Panc1 (cell line): ENCODE data around the gene SSTR1. TPM values are rescaled to one million over a fixed set of nuclear protein-coding genes. Genes with fewer than 3 reads are reported as not detected.

Source experiments
- ATAC-seq: fragments of 200-7000 bp; cut with Tn5 transposase; 2 replicates; pipeline ENCODE4 v1.9.1; 2020; ENCODE audit warnings: mild to moderate bottlenecking, moderate library complexity
- BruUV-seq: library from RNA; stranded (reverse); fragments of 400-500 nt; replicated peaks from 2 replicates; lab custom pipeline; 2021; lab: Mats Ljungman, UMichigan
- CTCF ChIA-PET: fragments of 300-600 bp; sonication (Branson Sonifier 250); formaldehyde crosslinking; loops from one replicate; lab custom pipeline; 2022; ENCODE audit warnings: antibody characterized with exemption; lab: Charles Lee
- POLR2A ChIA-PET: fragments of 300-600 bp; sonication (Branson Sonifier 250); formaldehyde crosslinking; loops from one replicate; lab custom pipeline; 2022; ENCODE audit warnings: antibody characterized with exemption; lab: Charles Lee
- DNase-seq: peaks from one replicate; pipeline ENCODE4 v3.0.0-alpha.2; 2010; ENCODE audit warnings: low read depth, low spot score
- H3K27ac ChIP-seq: 2 replicates; pipeline ENCODE4 v1.5.1; 2011; ENCODE audit warnings: mild to moderate bottlenecking, low read length, inconsistent platforms
- H3K27me3 ChIP-seq: fragments of 200-500 bp; sonication (Bioruptor generic); 2 replicates; pipeline ENCODE4 v1.6.0; 2014; ENCODE audit warnings: low read length, inconsistent platforms; ENCODE audit not compliant: control insufficient read depth, insufficient read depth
- H3K36me3 ChIP-seq: fragments of 200-500 bp; sonication (Bioruptor generic); 2 replicates; pipeline ENCODE4 v1.5.1; 2014; ENCODE audit warnings: inconsistent platforms, mild to moderate bottlenecking, low read length, moderate library complexity; ENCODE audit not compliant: control insufficient read depth, insufficient read depth
- H3K4me1 ChIP-seq: 2 replicates; pipeline ENCODE4 v1.5.1; 2011; ENCODE audit warnings: inconsistent platforms, mild to moderate bottlenecking, low read length, moderate library complexity; ENCODE audit not compliant: control insufficient read depth, insufficient read depth
- H3K4me3 ChIP-seq, 2 experiments: 2 replicates each; pipeline ENCODE4 v1.5.1; 2011 to 2012; ENCODE audit warnings: low read depth in 2 of 2, low read length in 2 of 2, mild to moderate bottlenecking in 2 of 2, inconsistent platforms in 1 of 2, moderate library complexity in 1 of 2
- H3K9me3 ChIP-seq: fragments of 200-500 bp; sonication (Bioruptor generic); 2 replicates; pipeline ENCODE4 v1.5.1; 2014; ENCODE audit warnings: low read depth, mild to moderate bottlenecking, inconsistent platforms, low read length, moderate library complexity; ENCODE audit not compliant: control insufficient read depth, insufficient read depth
- CTCF ChIP-seq: fragments of 450-650 bp; IDR thresholded peaks from 2 replicates; pipeline ENCODE4 v1.5.1; 2017; ENCODE audit warnings: mild to moderate bottlenecking
- POLR2AphosphoS5 ChIP-seq: IDR thresholded peaks from 2 replicates; pipeline ENCODE4 v1.6.1; 2012; ENCODE audit warnings: mild to moderate bottlenecking, low read depth, low read length, moderate library complexity
- REST ChIP-seq, 2 experiments: IDR thresholded peaks; 2 replicates each; pipeline ENCODE4 v1.6.1; 2011 to 2012; ENCODE audit warnings: low read depth in 2 of 2, control low read depth in 1 of 2, low read length in 1 of 2, mild to moderate bottlenecking in 1 of 2, moderate library complexity in 1 of 2; ENCODE audit not compliant: insufficient read depth in 1 of 2
- SIN3A ChIP-seq: IDR thresholded peaks from 2 replicates; pipeline ENCODE4 v1.6.1; 2012; ENCODE audit warnings: low read depth, mild to moderate bottlenecking, low read length, moderate library complexity, borderline replicate concordance; ENCODE audit not compliant: insufficient read depth
- TCF7L2 ChIP-seq: IDR thresholded peaks from 2 replicates; pipeline ENCODE4 v1.6.1; 2011; ENCODE audit warnings: mild to moderate bottlenecking, low read depth, low read length, inconsistent platforms
- in situ Hi-C: cut with HindIII; loops from 2 replicates; pipeline ENCODE4 v1.10.0; 2016; ENCODE audit warnings: low sequenced_read_pairs, low pct_unique_long_range_greater_than_20kb
- intact Hi-C: fragments of 100-400 bp; cut with micrococcal nuclease; formaldehyde crosslinking; loops from one replicate; pipeline ENCODE4 v1.10.0; 2022; ENCODE audit not compliant: unreplicated experiment
- total RNA-seq: library from RNA; stranded (reverse); gene quantifications from one replicate; pipeline ENCODE4 v1.2.1, GENCODE V29; 2021; ENCODE audit not compliant: unreplicated experiment

Gene SSTR1
- total RNA-seq, 1 experiment from 2014 or later, result not detected

GRCh38 chr14:38253676-38254075 lies 46.0 kb downstream of the SSTR1 start:
- intact Hi-C loops, result no loop called here
- ATAC-seq, result no peak
- POLR2A ChIA-PET, result no interaction called here
- Histone ChIP-seq H3K4me3 (no peak overlapping the region), H3K36me3 (no peaks in the 10 kb centered on the region), H3K9me3 (no peaks in the 10 kb centered on the region), H3K27me3 (no peaks in the 10 kb centered on the region), H3K4me1 (no peaks in the 10 kb centered on the region), H3K27ac (no peak overlapping the region)
- CTCF ChIA-PET, result no interaction called here
- in situ Hi-C loops, result no loop called here
- BruUV-seq, result no TSS peak
- DNase-seq, result no peak
- TF ChIP-seq POLR2AphosphoS5, result no peak
- TF ChIP-seq TCF7L2, result no peak
- TF ChIP-seq SIN3A, result no peak
- TF ChIP-seq REST (IDR thresholded peaks at IDR 0.05; ENCODE audit: insufficient read depth in 1 of 2, low read depth in 2 of 2, low read length in 1 of 2), result no peak

GRCh38 chr14:38254571-38255407 lies 47.1 kb downstream of the SSTR1 start:
- DNase-seq, result no peak
- no peaks in the 10 kb centered on the region for H3K36me3 ChIP-seq
- TF ChIP-seq TCF7L2 (no peak), CTCF (no peak), SIN3A (no peak), REST (IDR thresholded peaks at IDR 0.05; ENCODE audit: insufficient read depth in 1 of 2, low read depth in 2 of 2, low read length in 1 of 2) (no peak), POLR2AphosphoS5 (no peak)
- intact Hi-C loops (no loop called here), in situ Hi-C loops (no loop called here)
- H3K27ac ChIP-seq, result no peak overlapping the region
- H3K4me1 ChIP-seq, result no peaks in the 10 kb centered on the region
- ChIA-PET POLR2A (no interaction called here), CTCF (no interaction called here)
- H3K4me3 ChIP-seq, result no peak overlapping the region
- no peak for ATAC-seq
- H3K9me3 ChIP-seq, result no peaks in the 10 kb centered on the region
- BruUV-seq, result no TSS peak
- H3K27me3 ChIP-seq, result no peaks in the 10 kb centered on the region
